ENCODE results near the gene PSAP. TPM values are rescaled to one million over a fixed set of nuclear protein-coding genes. Genes with fewer than 3 reads are reported as not detected.

PSAP gene
- total RNA-seq, 1 experiment from 2014 or later, result 336 TPM

DNA sequence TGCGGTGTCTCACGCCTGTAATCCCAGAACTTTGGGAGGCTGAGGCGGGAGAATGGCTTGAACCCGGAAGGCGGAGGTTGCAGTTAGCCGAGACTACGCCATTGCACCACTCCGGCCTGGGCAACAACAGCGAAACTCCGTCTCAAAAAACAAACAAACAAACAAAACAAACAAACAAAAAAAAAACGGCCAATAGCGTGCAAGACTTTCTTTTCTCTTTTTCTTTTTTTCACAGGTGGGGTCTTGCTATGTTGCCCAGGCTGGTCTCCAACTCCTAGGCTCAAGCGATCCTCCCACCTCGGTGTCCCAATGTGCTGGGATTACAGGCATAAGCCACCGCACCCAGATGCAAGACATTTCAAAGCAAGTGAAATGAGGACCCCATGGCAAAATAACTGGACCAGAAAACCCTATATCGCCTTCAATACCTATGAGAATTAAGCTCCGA, 1.6 kb downstream of the PSAP start:
- no peak overlapping the region for H2BK5ac ChIP-seq (ENCODE audit: insufficient read length, low read length)
- H2AK5ac ChIP-seq (ENCODE audit: insufficient read length, low read length), result no peak overlapping the region
- no peak overlapping the region for H2BK15ac ChIP-seq (ENCODE audit: low read depth, low read length)
- H3K18ac ChIP-seq (ENCODE audit: insufficient read length, low read depth, low read length), result no peak overlapping the region
- no peaks in the 10 kb centered on the region for H3K9me3 Mint-ChIP-seq
- peaks cover 44% of the 10 kb centered on the region for H3K79me2 ChIP-seq (ENCODE audit: insufficient read depth, low read length)
- H3K36me3 Mint-ChIP-seq (ENCODE audit: insufficient read depth in 1 of 3, low read depth in 3 of 3), result peaks cover 0 to 13% (median 0%) of the 10 kb centered on the region in 3 experiments; a peak in 3 of 7 replicates
- H3K4me1 Mint-ChIP-seq, result peaks cover 20 to 32% of the 10 kb centered on the region in 2 experiments
- WGBS (ENCODE audit: extremely low coverage, insufficient read length, low lambda C conversion rate), result no CpG with 5 or more reads among the region's 17 CpGs
- TF ChIP-seq, protein P1, sequence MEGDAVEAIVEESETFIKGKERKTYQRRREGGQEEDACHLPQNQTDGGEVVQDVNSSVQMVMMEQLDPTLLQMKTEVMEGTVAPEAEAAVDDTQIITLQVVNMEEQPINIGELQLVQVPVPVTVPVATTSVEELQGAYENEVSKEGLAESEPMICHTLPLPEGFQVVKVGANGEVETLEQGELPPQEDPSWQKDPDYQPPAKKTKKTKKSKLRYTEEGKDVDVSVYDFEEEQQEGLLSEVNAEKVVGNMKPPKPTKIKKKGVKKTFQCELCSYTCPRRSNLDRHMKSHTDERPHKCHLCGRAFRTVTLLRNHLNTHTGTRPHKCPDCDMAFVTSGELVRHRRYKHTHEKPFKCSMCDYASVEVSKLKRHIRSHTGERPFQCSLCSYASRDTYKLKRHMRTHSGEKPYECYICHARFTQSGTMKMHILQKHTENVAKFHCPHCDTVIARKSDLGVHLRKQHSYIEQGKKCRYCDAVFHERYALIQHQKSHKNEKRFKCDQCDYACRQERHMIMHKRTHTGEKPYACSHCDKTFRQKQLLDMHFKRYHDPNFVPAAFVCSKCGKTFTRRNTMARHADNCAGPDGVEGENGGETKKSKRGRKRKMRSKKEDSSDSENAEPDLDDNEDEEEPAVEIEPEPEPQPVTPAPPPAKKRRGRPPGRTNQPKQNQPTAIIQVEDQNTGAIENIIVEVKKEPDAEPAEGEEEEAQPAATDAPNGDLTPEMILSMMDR (conservative IDR thresholded peaks at IDR 0.05), result no peak
- H3K23ac ChIP-seq (ENCODE audit: insufficient read length, low read depth, low read length), result no peak overlapping the region
- no peaks in the 10 kb centered on the region for H3K27me3 ChIP-seq (ENCODE audit: insufficient read depth, low read length)
- no peak overlapping the region for H3T11ph ChIP-seq (ENCODE audit: low read length)
- no peak overlapping the region for H4K5ac ChIP-seq (ENCODE audit: insufficient read length, low read depth, low read length)
- no peak overlapping the region for H3K4ac ChIP-seq (ENCODE audit: low read depth, low read length)
- H4K20me1 ChIP-seq (ENCODE audit: control insufficient read depth, insufficient read depth, insufficient read length), result no peaks in the 10 kb centered on the region
- H3K4me1 ChIP-seq (ENCODE audit: insufficient read depth, low read length), result peaks cover 7% of the 10 kb centered on the region; the same call in 1 of the 2 replicates
- H3K23me2 ChIP-seq (ENCODE audit: insufficient read length, low read depth, low read length, poor library complexity, severe bottlenecking), result no peaks in the 10 kb centered on the region
- H2BK120ac ChIP-seq (ENCODE audit: low read depth, low read length, poor library complexity, severe bottlenecking), result no peak overlapping the region
- H3K56ac ChIP-seq (ENCODE audit: insufficient read length, low read depth, low read length), result no peak overlapping the region
- H2BK20ac ChIP-seq (ENCODE audit: low read depth, low read length, poor library complexity, severe bottlenecking), result no peak overlapping the region
- no peak overlapping the region for H4K91ac ChIP-seq (ENCODE audit: insufficient read length, low read depth, low read length)
- no peaks in the 10 kb centered on the region for H3K9me3 ChIP-seq (ENCODE audit: control insufficient read depth, low read depth, low read length)
- H3K27me3 Mint-ChIP-seq (ENCODE audit: low read depth), result no peaks in the 10 kb centered on the region
- H2BK12ac ChIP-seq (ENCODE audit: insufficient read length, low read depth, low read length), result no peak overlapping the region
- peaks cover 3% of the 10 kb centered on the region for H3K79me1 ChIP-seq (ENCODE audit: insufficient read depth, low read depth, low read length, poor library complexity, severe bottlenecking)
- H3K4me3 Mint-ChIP-seq, result peak overlapping the region; percentile 89 to 98
- H3K14ac ChIP-seq (ENCODE audit: insufficient read depth, low read length), result no peak overlapping the region
- no peak overlapping the region for H2AFZ ChIP-seq (ENCODE audit: low read length)
- no peak overlapping the region for H3K4me2 ChIP-seq (ENCODE audit: insufficient read depth, insufficient read length, low read length)
- H3K27ac Mint-ChIP-seq, result peak overlapping the region in 1 of 3 experiments; percentile 49; a peak in 2 of 7 replicates
- no peak for DNase-seq
- H3K27ac ChIP-seq (ENCODE audit: insufficient read length, low read depth, low read length), result no peak overlapping the region
- no peak overlapping the region for H4K8ac ChIP-seq (replicated peaks; ENCODE audit: insufficient read length, low read depth, low read length)
- H3K9ac ChIP-seq (ENCODE audit: extremely low read depth, insufficient read length, low read length), result no peak overlapping the region

Data from H9 (cell line).